HG03469 (cell line): ENCODE data around the gene JAKMIP1.

ENCODE experiments used
- ATAC-seq: cut with Tn5 transposase; IDR thresholded peaks from one replicate; pipeline ENCODE4 v1.9.1; 2021; ENCODE audit warnings: mild to moderate bottlenecking, moderate library complexity, moderate number of reproducible peaks; ENCODE audit not compliant: unreplicated experiment

JAKMIP1 gene

DNA sequence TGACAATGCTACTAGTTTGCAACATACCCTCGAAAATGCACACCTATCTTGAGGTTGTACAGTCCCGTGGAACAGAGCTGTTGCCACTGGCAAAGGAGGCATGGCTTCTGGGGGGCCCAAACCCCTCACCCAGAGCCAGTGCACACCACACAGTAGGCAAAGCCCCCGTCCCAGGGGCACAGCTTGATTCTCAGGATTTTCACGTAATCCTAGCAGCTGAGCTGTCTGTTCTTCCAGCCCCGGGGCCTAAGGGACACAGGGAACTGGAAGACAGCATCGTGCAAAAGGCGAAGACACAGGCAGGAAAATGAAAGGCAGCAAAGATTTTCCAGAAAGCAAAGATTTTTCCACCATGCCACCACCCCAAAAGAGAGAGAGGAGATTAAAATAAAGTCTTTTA is 77.2 kb downstream of the JAKMIP1 start:
- ATAC-seq = no peak

GRCh38 chr4:6122496-6122895 is 77.9 kb downstream of the JAKMIP1 start:
- no peak for ATAC-seq

DNA sequence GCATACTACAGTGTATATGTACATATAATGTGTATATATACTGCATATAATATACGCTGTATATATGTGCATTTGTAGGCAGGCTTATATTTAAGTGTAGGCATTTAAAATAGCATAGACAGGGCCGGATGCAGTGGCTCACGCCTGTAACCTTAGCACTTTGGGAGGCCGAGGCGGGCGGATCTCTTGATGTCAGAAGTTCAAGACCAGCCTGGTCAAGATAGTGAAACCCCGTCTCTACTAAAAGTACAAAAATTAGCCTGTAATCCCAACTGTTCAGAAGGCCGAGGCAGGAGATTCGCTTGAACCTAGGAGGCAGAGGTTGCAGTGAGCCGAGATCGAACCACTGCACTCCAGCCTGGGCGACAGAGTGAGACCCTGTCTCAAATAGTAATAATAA is 78.4 kb downstream of the JAKMIP1 start:
- ATAC-seq = no peak

DNA sequence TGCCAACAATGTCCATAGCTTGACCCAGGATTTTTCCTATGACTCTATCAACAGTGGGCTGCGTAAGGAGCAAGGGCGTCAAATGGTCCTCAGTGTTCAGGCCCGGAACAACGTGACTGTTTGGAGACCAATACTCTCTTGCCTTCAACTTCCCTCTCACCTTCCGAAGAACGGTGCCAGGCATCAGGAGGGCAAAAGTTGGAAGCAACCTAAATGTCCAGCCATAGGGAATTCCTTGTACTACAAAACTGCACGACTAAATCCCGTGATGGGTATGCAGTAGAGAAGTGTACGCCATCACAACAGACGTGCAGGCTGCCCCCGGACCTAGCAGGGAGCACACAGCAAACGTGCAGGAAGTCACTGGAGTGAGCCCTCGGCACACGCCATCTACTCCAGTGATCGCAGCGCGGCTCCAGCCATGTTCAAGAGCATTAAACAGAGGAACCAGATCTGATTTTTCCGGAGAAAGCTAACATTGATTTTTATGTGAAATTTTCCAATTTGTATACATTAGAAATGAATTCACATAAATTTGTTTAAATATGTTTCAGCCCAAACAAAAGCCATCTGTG is 79.0 kb downstream of the JAKMIP1 start:
- no peak for ATAC-seq

DNA sequence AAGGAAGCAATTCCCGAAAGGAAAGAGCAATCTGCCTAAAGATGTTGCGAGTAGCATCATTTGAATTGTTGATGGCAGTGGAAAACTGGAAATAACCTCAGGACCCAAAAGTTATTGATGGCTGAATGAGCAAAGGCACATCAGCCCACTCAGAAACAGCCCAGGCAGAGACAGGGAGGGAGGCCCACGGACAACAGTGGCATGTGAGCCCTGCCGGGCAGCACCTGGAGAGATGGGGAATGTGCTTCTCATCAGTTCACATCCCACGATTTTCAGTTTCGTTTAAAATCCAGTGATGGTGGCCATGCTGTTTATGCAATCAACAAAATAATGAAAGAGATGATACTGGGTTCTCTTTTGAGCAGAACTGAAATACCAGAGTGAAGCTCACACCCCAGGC is 80.0 kb downstream of the JAKMIP1 start:
- ATAC-seq = no peak

- no peak for ATAC-seq
Measured at GRCh38 chr4:6119507-6120020, 80.8 kb downstream of the JAKMIP1 start.

DNA sequence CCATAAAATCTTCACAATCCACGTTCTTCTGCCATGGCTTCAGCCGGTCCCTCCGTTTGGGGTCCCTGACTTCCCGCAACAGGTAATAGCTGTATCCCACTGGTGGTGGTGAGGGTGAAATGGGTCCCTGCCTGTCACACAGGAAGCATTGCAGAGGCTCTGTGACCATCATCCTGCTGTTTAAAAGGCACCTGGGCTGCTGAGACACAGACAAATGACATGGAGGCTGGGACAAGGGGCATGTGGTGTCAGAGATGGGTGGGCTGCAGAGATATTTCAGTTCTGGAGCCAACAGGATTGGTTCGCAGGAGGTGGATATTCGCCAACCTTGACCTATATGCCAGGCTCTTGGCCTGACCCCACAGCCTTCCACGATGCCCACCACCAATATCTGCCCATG is 82.1 kb downstream of the JAKMIP1 start:
- ATAC-seq = no peak

GRCh38 chr4:6116696-6117285 is 83.6 kb downstream of the JAKMIP1 start:
- no peak for ATAC-seq

- no peak for ATAC-seq
Measured at GRCh38 chr4:6115746-6116586, 84.4 kb downstream of the JAKMIP1 start.

- no peak for ATAC-seq
Measured at GRCh38 chr4:6115342-6115741, 85.0 kb downstream of the JAKMIP1 start.

GRCh38 chr4:6114601-6115000 is 85.7 kb downstream of the JAKMIP1 start:
- ATAC-seq = no peak

GRCh38 chr4:6114181-6114580 is 86.2 kb downstream of the JAKMIP1 start:
- ATAC-seq = no peak

DNA sequence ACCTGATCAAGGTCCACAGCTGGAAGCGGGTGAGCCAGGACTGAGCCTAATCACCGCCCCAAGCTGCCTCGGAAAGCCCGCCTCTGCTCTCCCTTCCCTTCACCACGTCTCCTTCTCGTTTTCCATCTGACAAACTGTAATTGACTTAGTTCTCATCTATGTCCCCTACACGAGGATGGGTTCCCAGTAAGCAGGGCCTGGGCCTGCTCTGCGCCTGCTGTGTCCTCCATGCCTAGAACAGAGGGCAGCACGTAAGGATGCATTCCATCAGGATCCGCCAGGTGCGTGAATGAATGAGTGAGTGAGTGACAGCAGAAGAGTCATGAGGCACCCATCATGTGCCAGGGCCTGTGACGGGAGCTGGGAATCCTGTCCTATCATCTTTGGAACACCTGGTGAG is 86.7 kb downstream of the JAKMIP1 start:
- ATAC-seq = no peak

DNA sequence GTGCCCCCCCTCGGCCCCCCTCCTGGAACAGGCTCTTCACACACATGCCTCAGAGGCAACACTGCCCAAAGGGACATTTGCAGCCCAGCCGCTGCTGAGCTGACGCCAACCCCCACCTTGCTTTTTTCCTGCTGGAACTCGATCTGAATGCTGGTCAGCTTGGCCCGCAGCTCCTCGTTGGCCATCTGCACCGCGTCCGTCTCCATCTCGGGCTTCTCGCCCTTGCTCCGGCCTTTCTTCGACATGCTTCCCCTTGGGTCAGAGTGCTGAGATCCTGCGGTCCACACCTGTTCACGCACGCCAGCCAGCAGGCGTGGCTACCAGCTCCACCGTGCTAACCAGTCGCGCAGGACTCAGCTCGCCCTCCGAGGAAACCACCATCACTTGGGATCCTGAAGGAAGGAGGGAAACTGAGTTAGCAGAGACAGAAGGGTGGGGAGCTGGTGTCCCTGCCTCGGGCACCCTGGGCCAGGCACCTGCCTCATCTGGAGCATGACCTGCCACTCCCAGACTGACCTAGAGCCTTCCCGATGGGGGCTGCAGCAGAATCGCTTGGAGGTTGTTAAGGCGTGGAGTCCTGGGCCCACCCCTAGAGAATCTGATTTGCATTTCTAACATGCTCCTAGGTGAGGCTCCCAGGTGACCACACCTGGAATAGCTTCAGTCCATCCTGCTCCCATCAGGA is 87.6 kb downstream of the JAKMIP1 start:
- ATAC-seq = no peak

GRCh38 chr4:6111354-6111960 is 88.9 kb downstream of the JAKMIP1 start:
- ATAC-seq = no peak

- ATAC-seq = no peak
Measured at GRCh38 chr4:6110681-6111353, 89.5 kb downstream of the JAKMIP1 start.

GRCh38 chr4:6109842-6110560 is 90.3 kb downstream of the JAKMIP1 start:
- no peak for ATAC-seq

DNA sequence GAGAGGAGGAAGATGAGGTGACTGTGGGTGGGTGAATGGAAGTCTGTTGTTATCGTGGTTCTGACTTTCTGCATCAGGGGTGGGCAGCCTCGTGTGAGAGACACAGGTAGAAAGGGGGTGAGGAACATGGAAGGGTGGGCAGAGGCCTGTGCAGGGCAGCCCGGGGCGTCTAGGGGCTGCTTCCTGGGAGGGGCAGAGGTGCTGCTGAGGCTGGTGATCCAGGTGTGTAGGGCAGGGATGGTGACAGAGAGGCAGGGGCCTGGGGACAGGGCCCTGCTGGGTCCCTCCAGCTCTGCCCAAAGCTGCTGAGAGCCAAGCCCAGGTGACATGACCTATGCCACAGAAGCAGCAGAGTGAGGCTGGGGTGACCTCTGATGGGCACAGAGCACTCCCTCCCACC is 92.5 kb downstream of the JAKMIP1 start:
- ATAC-seq = no peak

GRCh38 chr4:6107114-6107791 is 93.1 kb downstream of the JAKMIP1 start:
- no peak for ATAC-seq
